Gastrocnemius medialis (tissue), 4 donors: Measurements from ENCODE around the gene TNFSF10. TPM values are rescaled to one million over a fixed set of nuclear protein-coding genes. Genes with fewer than 3 reads are reported as not detected.

Experiments
- ATAC-seq, 2 donors: fragments of 150-250 bp; one replicate each; pipeline ENCODE4 v1.9.1; 2016
- DNase-seq, 2 donors: peaks; one replicate each; pipeline ENCODE4 v3.0.0-alpha.2; 2019
- H3K27ac ChIP-seq, 4 donors: fragments of 200-600 bp; sonication (generic); 1 replicate in 1 of 4; 2 replicates in 3 of 4; pipeline ENCODE4 v1.5.1; 2016 to 2018; ENCODE audit warnings: mild to moderate bottlenecking in 2 of 4, moderate library complexity in 1 of 4
- H3K27me3 ChIP-seq, 3 donors: fragments of 200-600 bp; sonication (generic) in 2 of 3; 1 replicate in 1 of 3; 2 replicates in 2 of 3; pipeline versions ENCODE4 v1.5.1 to v1.6.0; 2016 to 2019; ENCODE audit warnings: mild to moderate bottlenecking in 1 of 3, moderate library complexity in 1 of 3
- H3K36me3 ChIP-seq, 2 donors: fragments of 200-600 bp; sonication (generic) in 1 of 2; one replicate each; pipeline ENCODE4 v1.5.1; 2017 to 2018
- H3K4me1 ChIP-seq, 2 donors: fragments of 200-600 bp; sonication (generic) in 1 of 2; one replicate each; pipeline ENCODE4 v1.5.1; 2016 to 2017; ENCODE audit warnings: mild to moderate bottlenecking in 2 of 2
- H3K4me3 ChIP-seq, 4 donors: fragments of 200-600 bp; sonication (generic) in 3 of 4; 1 replicate in 1 of 4; 2 replicates in 3 of 4; pipeline ENCODE4 v1.5.1; 2016 to 2019; ENCODE audit warnings: mild to moderate bottlenecking in 2 of 4
- H3K9me3 ChIP-seq, 3 donors: fragments of 200-600 bp; sonication (generic) in 2 of 3; 1 replicate in 1 of 3; 2 replicates in 2 of 3; pipeline ENCODE4 v1.5.1; 2016 to 2019
- CTCF ChIP-seq, 5 experiments: fragments of 450-650 bp in 3 of 5; fragments of 200-600 bp in 2 of 5; sonication (generic) in 2 of 5; IDR thresholded peaks in 4 of 5; conservative IDR thresholded peaks in 1 of 5; 1 replicate in 4 of 5; 2 replicates in 1 of 5; pipeline ENCODE4 v1.5.1; 2016 to 2019; ENCODE audit warnings: antibody characterized with exemption in 5 of 5, mild to moderate bottlenecking in 3 of 5, moderate library complexity in 3 of 5
- POLR2A ChIP-seq, 2 donors: fragments of 450-650 bp; IDR thresholded peaks; one replicate each; pipeline ENCODE4 v1.6.1; 2017; ENCODE audit warnings: antibody characterized with exemption in 2 of 2, mild to moderate bottlenecking in 2 of 2, moderate library complexity in 2 of 2
- in situ Hi-C, 4 donors: fragments of 200-750 bp; cut with MboI; loops; one replicate each; pipeline versions ENCODE4 v1.15.0 to v1.8.0; 2017; ENCODE audit warnings: low sequenced_read_pairs in 4 of 4
- intact Hi-C: fragments of 100-400 bp; cut with DNase I; formaldehyde crosslinking; loops from one replicate; pipeline ENCODE4 v1.15.1; 2023; ENCODE audit warnings: low total_unique reads
- total RNA-seq, 4 donors: library from RNA; depleted of rRNA; stranded (reverse); fragments of >200 nt; gene quantifications; one replicate each; pipeline versions ENCODE4 v1.1.0 to v1.2.3, GENCODE V29; 2016

TNFSF10 gene
- total RNA-seq, 4 donors from 2014 or later = 10.2 to 32.8 (median 24.3) TPM

DNA sequence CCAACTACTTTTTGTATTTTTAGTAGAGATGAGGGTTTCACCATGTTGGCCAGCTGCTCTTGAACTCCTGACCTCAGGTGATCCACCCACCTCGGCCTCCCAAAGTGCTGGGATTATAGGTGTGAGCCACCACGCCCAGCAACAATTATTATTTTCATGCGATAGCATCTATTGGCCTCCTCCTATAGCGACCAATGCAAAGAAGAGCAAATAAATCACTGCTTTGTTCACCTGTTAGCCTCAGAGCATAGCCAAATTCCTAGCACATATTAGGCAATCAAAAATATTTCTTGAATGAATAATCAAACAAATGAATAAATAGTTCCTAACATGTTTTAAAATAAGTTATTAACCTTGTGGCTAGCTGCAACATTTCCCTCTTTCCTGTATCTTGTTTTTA is 36.8 kb upstream of the TNFSF10 start:
- intact Hi-C loops = loop anchor here (5.0 kb wide), 1 partner anchor 38 kb away; the partner anchor contains the start of gene TNFSF10
- no peak overlapping the region for H3K4me3 ChIP-seq
- in situ Hi-C loops = no loop called here
- H3K9me3 ChIP-seq = no peaks in the 10 kb centered on the region
- ATAC-seq (no peak), DNase-seq (no peak)
- TF ChIP-seq POLR2A (IDR thresholded peaks at IDR 0.05) (no peak), CTCF (IDR thresholded peaks at IDR 0.05 in 4 of 5, conservative IDR thresholded peaks at IDR 0.05 in 1 of 5) (no peak)
- no peaks in the 10 kb centered on the region for H3K27me3 ChIP-seq
- H3K27ac ChIP-seq = peak overlapping the region in 1 of 4 donors; percentile 2
- no peaks in the 10 kb centered on the region for H3K36me3 ChIP-seq
- peaks cover 15 to 20% of the 10 kb centered on the region in 2 donors for H3K4me1 ChIP-seq

GRCh38 chr3:172559020-172559419 is 35.8 kb upstream of the TNFSF10 start:
- Histone ChIP-seq H3K4me1 (peaks cover 11 to 16% of the 10 kb centered on the region in 2 donors), H3K36me3 (no peaks in the 10 kb centered on the region), H3K27ac (peak overlapping the region in 3 of 4 donors; percentile 2 to 56 (median 22)), H3K27me3 (no peaks in the 10 kb centered on the region), H3K4me3 (no peak overlapping the region), H3K9me3 (no peaks in the 10 kb centered on the region)
- in situ Hi-C loops = no loop called here
- intact Hi-C loops = no loop called here
- TF ChIP-seq CTCF (IDR thresholded peaks at IDR 0.05 in 4 of 5, conservative IDR thresholded peaks at IDR 0.05 in 1 of 5) (no peak), POLR2A (IDR thresholded peaks at IDR 0.05) (no peak)
- DNase-seq (peak; percentile 12 to 30), ATAC-seq (peak; percentile 39 to 48)

- no peaks in the 10 kb centered on the region for H3K36me3 ChIP-seq
- H3K4me1 ChIP-seq = peaks cover 0 to 4% of the 10 kb centered on the region in 2 donors
- peak overlapping the region; percentile 30 to 61 (median 55) for H3K27ac ChIP-seq
- intact Hi-C loops = no loop called here
- DNase-seq (peak; percentile 8 to 32), ATAC-seq (peak; percentile 76 to 78)
- H3K27me3 ChIP-seq = no peaks in the 10 kb centered on the region
- in situ Hi-C loops = no loop called here
- TF ChIP-seq CTCF (IDR thresholded peaks at IDR 0.05 in 4 of 5, conservative IDR thresholded peaks at IDR 0.05 in 1 of 5) = no peak
- no peak for TF ChIP-seq POLR2A (IDR thresholded peaks at IDR 0.05)
- no peaks in the 10 kb centered on the region for H3K9me3 ChIP-seq
- H3K4me3 ChIP-seq = no peak overlapping the region
Measured at GRCh38 chr3:172557515-172558220, 34.4 kb upstream of the TNFSF10 start.

DNA sequence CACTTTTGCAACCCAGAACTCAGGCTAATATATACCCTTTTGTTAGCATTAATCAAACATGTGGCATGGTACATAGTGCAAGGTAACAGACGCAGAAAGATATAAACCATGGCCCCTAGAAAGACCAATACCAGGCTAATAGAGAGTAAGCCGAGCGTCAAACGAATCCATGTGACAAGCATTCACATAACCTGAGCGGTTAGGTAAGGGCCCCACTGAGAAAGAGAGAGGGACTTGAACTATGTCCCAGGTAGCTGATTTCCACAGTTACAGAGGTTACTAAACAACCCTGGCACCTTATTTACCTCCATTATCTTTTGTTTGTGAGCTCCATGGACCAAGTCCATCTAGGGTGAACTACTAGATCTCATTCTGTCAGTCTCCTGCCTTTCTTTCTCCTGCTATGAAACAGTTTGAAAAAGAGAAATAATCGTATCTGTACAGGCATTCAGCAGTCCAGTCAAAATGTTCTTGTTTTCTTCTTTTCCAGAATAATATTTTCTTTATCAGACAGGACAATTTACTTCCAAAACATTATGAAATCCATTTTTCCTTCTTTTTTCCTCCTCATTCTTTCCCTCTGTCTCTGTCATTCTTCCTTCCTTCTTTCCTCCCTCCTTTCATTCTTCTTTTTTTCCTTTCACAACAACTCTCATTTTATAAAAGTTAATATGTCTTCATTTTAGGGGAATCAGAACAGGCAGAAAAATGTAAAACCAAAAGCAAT is 30.5 kb upstream of the TNFSF10 start:
- DNase-seq (no peak), ATAC-seq (no peak)
- Histone ChIP-seq H3K36me3 (no peaks in the 10 kb centered on the region), H3K4me3 (no peak overlapping the region), H3K27ac (no peak overlapping the region), H3K9me3 (no peaks in the 10 kb centered on the region), H3K27me3 (no peaks in the 10 kb centered on the region), H3K4me1 (peaks cover 0 to 4% of the 10 kb centered on the region in 2 donors)
- in situ Hi-C loops = no loop called here
- intact Hi-C loops = no loop called here
- no peak for TF ChIP-seq CTCF (IDR thresholded peaks at IDR 0.05 in 4 of 5, conservative IDR thresholded peaks at IDR 0.05 in 1 of 5)
- TF ChIP-seq POLR2A (IDR thresholded peaks at IDR 0.05) = no peak
